Esophagus (tissue), 2 donors: ENCODE measurements around the gene BRD8. TPM values are rescaled to one million over a fixed set of nuclear protein-coding genes. Genes with fewer than 3 reads are reported as not detected.
A peak's percentile ranks its signal among the peaks of the same experiment; 100 is the strongest.

Source experiments
- H3K27ac ChIP-seq, 2 donors: one replicate each; pipeline ENCODE4 v1.5.1; 2013; ENCODE audit warnings: low read depth in 2 of 2, mild to moderate bottlenecking in 2 of 2, inconsistent platforms in 1 of 2, low read length in 1 of 2, moderate library complexity in 1 of 2
- H3K27me3 ChIP-seq, 2 donors: one replicate each; pipeline ENCODE4 v1.6.1; 2013; ENCODE audit warnings: low read length in 2 of 2, control low read depth in 1 of 2, mild to moderate bottlenecking in 1 of 2; ENCODE audit not compliant: insufficient read depth in 2 of 2, control insufficient read depth in 1 of 2
- H3K36me3 ChIP-seq, 2 donors: one replicate each; pipeline ENCODE4 v1.6.1; 2013; ENCODE audit warnings: low read length in 1 of 2; ENCODE audit not compliant: control insufficient read depth in 2 of 2, insufficient read depth in 2 of 2
- H3K4me1 ChIP-seq, 2 donors: one replicate each; pipeline ENCODE4 v1.6.1; 2013; ENCODE audit warnings: low read length in 1 of 2; ENCODE audit not compliant: control insufficient read depth in 2 of 2, insufficient read depth in 2 of 2
- H3K4me3 ChIP-seq, 2 donors: one replicate each; pipeline ENCODE4 v1.5.1; 2013; ENCODE audit warnings: low read length in 2 of 2, mild to moderate bottlenecking in 2 of 2, low read depth in 1 of 2, moderate library complexity in 1 of 2
- H3K9me3 ChIP-seq, 2 donors: one replicate each; pipeline ENCODE4 v1.6.1; 2013; ENCODE audit warnings: mild to moderate bottlenecking in 2 of 2, low read depth in 1 of 2, low read length in 1 of 2, moderate library complexity in 1 of 2; ENCODE audit not compliant: control insufficient read depth in 2 of 2, insufficient read depth in 1 of 2
- WGBS, 2 donors: extraction: QIAGEN DNeasy Blood & Tissue Kit; methylation state at CpG; one replicate each; pipeline ENCODE4 v1.1.7; 2013; 5-methylcytosine and 5-hydroxymethylcytosine counted together
- polyA plus RNA-seq, 2 donors: library from polyadenylated mRNA; stranded (reverse); fragments of 200-250 nt; gene quantifications; one replicate each; pipeline ENCODE4 v1.2.3, GENCODE V29; 2013
- donor health status: healthy with polysubstance abuse.
- donor health status: Bipolar disorder and iron deficiency.

Gene BRD8, protein sequence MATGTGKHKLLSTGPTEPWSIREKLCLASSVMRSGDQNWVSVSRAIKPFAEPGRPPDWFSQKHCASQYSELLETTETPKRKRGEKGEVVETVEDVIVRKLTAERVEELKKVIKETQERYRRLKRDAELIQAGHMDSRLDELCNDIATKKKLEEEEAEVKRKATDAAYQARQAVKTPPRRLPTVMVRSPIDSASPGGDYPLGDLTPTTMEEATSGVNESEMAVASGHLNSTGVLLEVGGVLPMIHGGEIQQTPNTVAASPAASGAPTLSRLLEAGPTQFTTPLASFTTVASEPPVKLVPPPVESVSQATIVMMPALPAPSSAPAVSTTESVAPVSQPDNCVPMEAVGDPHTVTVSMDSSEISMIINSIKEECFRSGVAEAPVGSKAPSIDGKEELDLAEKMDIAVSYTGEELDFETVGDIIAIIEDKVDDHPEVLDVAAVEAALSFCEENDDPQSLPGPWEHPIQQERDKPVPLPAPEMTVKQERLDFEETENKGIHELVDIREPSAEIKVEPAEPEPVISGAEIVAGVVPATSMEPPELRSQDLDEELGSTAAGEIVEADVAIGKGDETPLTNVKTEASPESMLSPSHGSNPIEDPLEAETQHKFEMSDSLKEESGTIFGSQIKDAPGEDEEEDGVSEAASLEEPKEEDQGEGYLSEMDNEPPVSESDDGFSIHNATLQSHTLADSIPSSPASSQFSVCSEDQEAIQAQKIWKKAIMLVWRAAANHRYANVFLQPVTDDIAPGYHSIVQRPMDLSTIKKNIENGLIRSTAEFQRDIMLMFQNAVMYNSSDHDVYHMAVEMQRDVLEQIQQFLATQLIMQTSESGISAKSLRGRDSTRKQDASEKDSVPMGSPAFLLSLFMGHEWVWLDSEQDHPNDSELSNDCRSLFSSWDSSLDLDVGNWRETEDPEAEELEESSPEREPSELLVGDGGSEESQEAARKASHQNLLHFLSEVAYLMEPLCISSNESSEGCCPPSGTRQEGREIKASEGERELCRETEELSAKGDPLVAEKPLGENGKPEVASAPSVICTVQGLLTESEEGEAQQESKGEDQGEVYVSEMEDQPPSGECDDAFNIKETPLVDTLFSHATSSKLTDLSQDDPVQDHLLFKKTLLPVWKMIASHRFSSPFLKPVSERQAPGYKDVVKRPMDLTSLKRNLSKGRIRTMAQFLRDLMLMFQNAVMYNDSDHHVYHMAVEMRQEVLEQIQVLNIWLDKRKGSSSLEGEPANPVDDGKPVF
- polyA plus RNA-seq = 10 to 100 TPM; 25.0 to 34.7 TPM

DNA sequence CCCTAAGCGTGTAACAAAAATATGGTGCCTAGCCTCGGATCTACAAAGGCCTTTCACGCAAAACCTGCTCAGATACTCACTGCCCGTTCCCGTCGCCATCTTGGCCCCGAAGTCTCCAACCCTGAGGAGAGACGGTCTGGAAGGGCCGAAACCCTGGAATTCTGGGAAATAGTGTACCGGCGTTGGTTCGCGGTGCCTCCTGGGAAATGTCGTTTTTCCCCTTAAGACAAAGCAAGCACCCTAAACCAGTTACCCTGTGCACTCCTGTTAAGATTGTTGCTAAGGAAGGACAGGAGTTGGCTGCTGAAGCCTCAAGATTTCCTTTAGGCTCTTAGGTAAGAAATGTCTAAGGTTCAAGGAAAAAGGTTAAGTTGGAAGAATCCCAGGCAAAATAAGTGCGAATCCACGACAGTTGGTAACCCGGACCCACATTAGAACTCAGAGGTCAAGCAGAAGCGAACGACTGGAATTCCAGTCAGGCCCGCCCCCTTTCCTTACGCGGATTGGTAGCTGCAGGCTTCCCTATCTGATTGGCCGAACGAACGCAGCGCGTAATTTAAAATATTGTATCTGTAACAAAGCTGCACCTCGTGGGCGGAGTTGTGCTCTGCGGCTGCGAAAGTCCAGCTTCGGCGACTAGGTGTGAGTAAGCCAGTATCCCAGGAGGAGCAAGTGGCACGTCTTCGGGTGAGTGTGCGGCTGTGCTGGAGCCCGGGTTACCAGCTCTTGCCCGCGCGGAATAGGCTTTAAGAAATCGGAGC lies at the start of gene BRD8, which contains the start of gene KIF20A:
BRD8 (minus strand) TSS at position 115 of the 761 bp plus-strand sequence; CDS start at position 99, 16 bp downstream.
KIF20A (plus strand) TSS at position 597 of the 761 bp plus-strand sequence. CDS start 569 bp downstream, outside the sequence.
- WGBS, 2 donors = 0% methylated on average over 41 of the region's 41 CpGs
- Histone ChIP-seq H3K4me3 (peak within 1 kb of the TSS; percentile 84 to 96), H3K4me1 (peaks cover 4 to 6% of the 10 kb centered on the region in 2 donors), H3K27me3 (no peaks in the 10 kb centered on the region), H3K9me3 (no peaks in the 10 kb centered on the region), H3K36me3 (peaks cover 2 to 5% of the 10 kb centered on the region in 2 donors), H3K27ac (peak within 1 kb of the TSS; percentile 87 to 90)

DNA sequence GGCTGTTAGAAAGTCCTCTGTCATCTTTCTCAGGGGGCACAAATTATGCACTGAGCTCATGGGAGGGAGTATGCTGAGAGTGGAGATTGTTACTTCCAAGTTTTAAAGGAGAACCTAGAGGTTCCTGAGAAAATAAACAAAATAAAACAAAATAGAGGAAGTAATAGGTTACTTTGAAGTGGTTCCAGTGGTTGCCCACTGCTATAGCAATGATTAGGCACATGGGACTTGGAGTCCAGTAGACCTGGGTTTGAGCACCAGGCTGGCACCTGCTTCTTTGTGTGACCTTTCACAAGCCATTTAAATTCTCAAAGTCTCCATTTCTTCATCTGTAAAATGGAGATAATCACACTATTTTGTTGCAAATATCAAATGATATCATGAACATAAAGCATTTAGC lies 48.5 kb upstream of the BRD8 start:
- Histone ChIP-seq H3K27ac (no peak overlapping the region), H3K27me3 (no peaks in the 10 kb centered on the region), H3K4me1 (no peaks in the 10 kb centered on the region), H3K36me3 (no peaks in the 10 kb centered on the region), H3K9me3 (peaks cover 0 to 4% of the 10 kb centered on the region in 2 donors), H3K4me3 (no peak overlapping the region)

DNA sequence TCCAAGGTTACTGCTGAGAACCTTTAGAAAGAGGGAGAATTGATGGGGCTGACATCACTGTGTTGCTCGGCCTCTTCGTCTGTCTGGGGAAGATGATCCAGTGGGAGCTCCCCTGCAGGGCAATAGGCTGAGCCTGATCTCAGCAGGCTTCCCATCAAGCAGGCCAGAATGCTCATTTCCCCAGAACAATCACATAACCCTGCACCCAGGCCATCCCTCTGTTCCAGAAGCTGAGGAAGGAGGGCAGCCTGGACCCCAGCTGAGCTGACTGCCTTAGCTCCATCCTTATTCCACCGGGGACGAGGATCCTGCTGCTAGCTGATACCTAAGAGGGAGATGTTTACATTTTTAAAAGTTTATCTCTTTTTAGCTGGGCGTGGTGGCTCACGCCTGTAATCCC lies 46.3 kb upstream of the BRD8 start:
- H3K27me3 ChIP-seq = no peaks in the 10 kb centered on the region
- no peak overlapping the region for H3K4me3 ChIP-seq
- no peak overlapping the region for H3K27ac ChIP-seq
- WGBS, 2 donors = 85 to 86% methylated on average over 6 of the region's 6 CpGs
- no peaks in the 10 kb centered on the region for H3K36me3 ChIP-seq
- H3K9me3 ChIP-seq = peaks cover 0 to 4% of the 10 kb centered on the region in 2 donors
- H3K4me1 ChIP-seq = no peaks in the 10 kb centered on the region

DNA sequence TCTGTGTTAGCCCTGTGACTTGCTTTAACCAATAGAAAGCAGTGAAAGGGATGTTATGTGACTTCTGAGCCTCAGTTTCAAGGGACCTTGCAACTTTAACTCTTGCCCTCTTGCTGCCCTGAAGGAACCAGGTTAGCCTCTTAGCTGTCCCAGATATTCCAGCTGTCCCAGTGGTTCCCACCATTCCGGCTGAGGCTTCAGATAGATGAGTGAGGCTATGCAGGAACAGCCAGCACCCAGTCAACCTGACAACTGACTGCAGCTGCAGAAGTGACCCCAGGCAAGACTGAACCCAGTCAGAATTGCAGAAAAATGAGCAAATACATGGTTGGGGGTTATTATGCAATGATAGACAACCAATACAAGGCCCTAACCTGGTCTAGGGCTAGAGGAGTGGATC lies 45.1 kb upstream of the BRD8 start:
- no peaks in the 10 kb centered on the region for H3K27me3 ChIP-seq
- WGBS, 2 donors = 94 to 96% methylated on average over 1 of the region's 1 CpG

DNA sequence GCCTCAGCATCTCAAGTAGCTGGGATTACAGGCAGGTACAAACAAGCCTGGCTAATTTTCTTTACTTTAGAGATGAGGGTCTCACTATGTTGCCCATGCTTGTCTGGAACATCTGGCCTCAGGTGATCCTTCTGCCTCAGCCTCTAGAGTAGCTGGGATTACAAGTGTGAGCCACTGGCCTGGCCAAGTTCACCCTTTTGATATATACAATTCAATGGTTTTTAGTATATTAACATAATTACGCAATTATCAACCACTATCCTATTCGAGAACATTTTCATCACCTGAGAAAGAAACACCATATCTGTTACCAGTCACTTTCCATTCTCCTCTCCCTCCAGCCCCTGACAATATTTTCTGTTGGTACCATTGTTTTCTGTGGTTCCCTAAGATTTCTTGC lies 38.4 kb upstream of the BRD8 start:
- no peaks in the 10 kb centered on the region for H3K36me3 ChIP-seq
- H3K4me1 ChIP-seq = no peaks in the 10 kb centered on the region
- H3K27ac ChIP-seq = no peak overlapping the region
- H3K27me3 ChIP-seq = no peaks in the 10 kb centered on the region
- 75 to 83% methylated on average over 2 of the region's 2 CpGs for WGBS, 2 donors
- H3K9me3 ChIP-seq = no peaks in the 10 kb centered on the region
- H3K4me3 ChIP-seq = no peak overlapping the region

More for the DNA sequence above, 45.1 kb upstream of the BRD8 start:
- Histone ChIP-seq H3K4me1 (no peaks in the 10 kb centered on the region), H3K4me3 (no peak overlapping the region), H3K9me3 (peaks cover 0 to 4% of the 10 kb centered on the region in 2 donors), H3K36me3 (no peaks in the 10 kb centered on the region), H3K27ac (no peak overlapping the region)

DNA sequence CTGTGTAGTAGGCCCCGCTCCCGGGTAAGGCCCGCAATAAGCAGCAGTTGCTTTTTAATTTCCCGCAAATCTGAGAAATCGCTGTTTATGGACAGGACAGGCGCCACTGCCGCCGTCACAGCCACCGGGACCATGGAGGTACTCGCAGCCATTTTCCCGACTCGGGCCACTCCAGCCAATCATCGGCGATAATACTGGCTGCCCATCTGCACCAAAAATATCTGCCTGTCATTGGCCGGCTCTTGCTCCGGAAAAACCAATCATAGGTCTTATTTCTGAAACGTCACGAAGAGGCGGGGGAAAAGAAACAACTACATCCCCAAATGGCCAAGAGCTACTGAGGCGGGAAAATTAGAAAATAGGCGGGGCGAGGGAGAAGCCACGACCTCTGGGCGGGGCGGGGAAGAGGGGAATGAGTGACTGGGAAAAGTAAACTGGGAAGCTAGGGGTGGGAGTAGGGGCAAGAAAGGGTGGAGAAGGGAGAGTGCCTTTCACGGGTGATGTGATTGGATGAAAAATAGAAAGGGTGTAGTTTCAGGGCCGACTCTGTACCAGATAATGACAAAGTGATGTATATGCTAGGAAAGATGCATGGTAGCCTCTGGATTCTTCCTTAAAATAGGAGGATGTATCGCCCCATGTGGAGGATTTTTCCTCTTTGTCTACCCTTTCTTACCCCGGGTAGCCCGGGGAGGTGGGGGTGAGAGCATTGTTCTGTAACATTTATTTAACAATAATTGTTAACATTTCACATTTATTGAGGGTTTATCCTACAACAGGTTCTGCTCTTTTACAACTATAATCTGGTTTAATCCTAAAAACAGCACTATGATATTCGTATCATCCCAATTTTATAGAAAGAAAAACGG lies 35.0 kb upstream of the BRD8 start, which contains the start of gene CDC23:
CDC23 (minus strand) TSS at position 163 of the 869 bp plus-strand sequence; CDS start at position 152, 11 bp downstream.
- Histone ChIP-seq H3K27ac (peak within 1 kb of the TSS; percentile 54 to 93), H3K4me1 (no peaks in the 10 kb centered on the region)
- WGBS, 2 donors = 1% methylated on average over 32 of the region's 32 CpGs

DNA sequence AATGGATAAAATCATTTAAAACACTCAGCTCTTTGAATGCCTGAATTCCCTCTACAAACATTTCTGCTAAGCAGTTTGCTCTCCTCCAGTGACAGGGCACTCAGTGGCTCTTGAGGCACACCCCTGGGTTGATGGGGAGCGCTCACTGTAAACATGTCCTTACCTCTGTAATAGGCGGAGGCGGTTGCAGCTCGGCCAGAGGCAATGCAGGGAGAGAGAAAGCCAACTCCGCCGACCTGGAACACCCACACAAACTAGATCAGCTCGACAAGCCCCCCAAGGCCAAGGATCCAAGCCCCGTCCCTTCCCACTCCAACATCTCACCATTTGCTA lies 34.4 kb upstream of the BRD8 start:
- Histone ChIP-seq H3K9me3 (no peaks in the 10 kb centered on the region), H3K27me3 (no peaks in the 10 kb centered on the region), H3K4me1 (no peaks in the 10 kb centered on the region), H3K27ac (peak overlapping the region; percentile 54 to 93), H3K36me3 (peaks cover 0 to 6% of the 10 kb centered on the region in 2 donors), H3K4me3 (peak overlapping the region; percentile 86 to 99)
- 0% methylated on average over 8 of the region's 8 CpGs for WGBS, 2 donors

More for the DNA sequence above, 35.0 kb upstream of the BRD8 start, which contains the start of gene CDC23:
- H3K27me3 ChIP-seq = no peaks in the 10 kb centered on the region
- peak within 1 kb of the TSS; percentile 86 to 99 for H3K4me3 ChIP-seq
- peaks cover 0 to 6% of the 10 kb centered on the region in 2 donors for H3K36me3 ChIP-seq
- H3K9me3 ChIP-seq = no peaks in the 10 kb centered on the region

DNA sequence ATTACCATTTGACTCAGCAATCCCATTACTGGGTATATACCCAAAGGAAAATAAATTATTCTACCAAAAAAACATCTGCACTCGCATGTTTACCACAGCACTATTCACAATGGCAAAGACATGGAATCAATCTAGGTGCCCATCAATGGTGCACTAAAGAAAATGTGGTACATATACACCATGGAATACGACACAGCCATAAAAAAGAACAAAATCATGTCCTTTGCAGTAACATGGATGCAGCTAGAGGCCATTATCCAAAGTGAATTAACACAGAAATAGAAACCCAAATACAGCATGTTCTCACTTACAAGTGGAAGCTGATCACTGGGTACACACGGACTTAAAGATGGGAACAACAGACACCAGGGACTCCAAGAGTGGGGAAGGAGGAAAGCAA lies 32.6 kb upstream of the BRD8 start:
- H3K27ac ChIP-seq = no peak overlapping the region
- no peak overlapping the region for H3K4me3 ChIP-seq
- WGBS, 2 donors = 94 to 95% methylated on average over 3 of the region's 3 CpGs
- H3K27me3 ChIP-seq = no peaks in the 10 kb centered on the region
- H3K4me1 ChIP-seq = no peaks in the 10 kb centered on the region
- peaks cover 0 to 6% of the 10 kb centered on the region in 2 donors for H3K36me3 ChIP-seq
- no peaks in the 10 kb centered on the region for H3K9me3 ChIP-seq
